PFSK-1 (cell line): Measurements from ENCODE around the gene STAT3.

ENCODE experiments used
- FOXP2 ChIP-seq: optimal IDR thresholded peaks from 2 replicates; pipeline ENCODE3; 2011; ENCODE audit warnings: borderline replicate concordance, control low read depth, inconsistent platforms; ENCODE audit not compliant: insufficient read depth; ENCODE audit errors: extremely low read length, extremely low read depth
- POLR2AphosphoS5 ChIP-seq: IDR thresholded peaks from 2 replicates; pipeline ENCODE4 v1.6.1; 2012; ENCODE audit warnings: low read depth, mild to moderate bottlenecking, control low read depth, low read length, moderate library complexity
- SIN3A ChIP-seq: IDR thresholded peaks from 2 replicates; pipeline ENCODE4 v1.6.1; 2012; ENCODE audit warnings: mild to moderate bottlenecking, low read length, moderate library complexity, borderline replicate concordance; ENCODE audit not compliant: insufficient read depth
- TAF1 ChIP-seq: IDR thresholded peaks from 2 replicates; pipeline ENCODE4 v1.6.1; 2012; ENCODE audit warnings: low read length, control low read depth, borderline replicate concordance; ENCODE audit not compliant: insufficient read depth
- TF ChIP-seq, protein P1 (sequence below), 2 experiments: IDR thresholded peaks; 2 replicates each; pipeline versions ENCODE4 v1.6.1 to v1.8.0; 2011 to 2012; ENCODE audit warnings: low read depth in 2 of 2, low read length in 2 of 2, control low read depth in 1 of 2, inconsistent platforms in 1 of 2, mild to moderate bottlenecking in 1 of 2, moderate library complexity in 1 of 2; ENCODE audit not compliant: insufficient read depth in 1 of 2

Gene STAT3

DNA sequence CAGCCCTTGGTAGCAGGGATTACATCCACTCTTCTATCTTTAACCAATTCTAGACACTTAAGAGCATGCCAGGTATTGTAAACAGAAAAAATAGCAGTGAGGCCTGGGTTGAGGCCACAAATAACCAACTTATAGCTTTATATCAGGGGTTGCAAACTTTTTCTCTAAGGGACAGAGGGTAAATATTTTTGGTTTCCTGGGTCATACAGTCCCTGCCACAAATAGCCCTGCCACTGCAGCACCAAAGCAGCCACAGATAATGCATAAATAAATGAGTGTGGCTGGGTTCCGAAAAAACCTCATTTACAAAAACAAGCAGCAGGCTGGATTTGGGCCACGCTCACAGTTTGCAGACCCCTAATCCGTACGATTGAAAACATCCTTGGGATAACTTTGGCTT, 46.7 kb downstream of the STAT3 start:
- TF ChIP-seq SIN3A (no peak), TAF1 (no peak), POLR2AphosphoS5 (no peak), FOXP2 (no peak)
- TF ChIP-seq, protein P1, sequence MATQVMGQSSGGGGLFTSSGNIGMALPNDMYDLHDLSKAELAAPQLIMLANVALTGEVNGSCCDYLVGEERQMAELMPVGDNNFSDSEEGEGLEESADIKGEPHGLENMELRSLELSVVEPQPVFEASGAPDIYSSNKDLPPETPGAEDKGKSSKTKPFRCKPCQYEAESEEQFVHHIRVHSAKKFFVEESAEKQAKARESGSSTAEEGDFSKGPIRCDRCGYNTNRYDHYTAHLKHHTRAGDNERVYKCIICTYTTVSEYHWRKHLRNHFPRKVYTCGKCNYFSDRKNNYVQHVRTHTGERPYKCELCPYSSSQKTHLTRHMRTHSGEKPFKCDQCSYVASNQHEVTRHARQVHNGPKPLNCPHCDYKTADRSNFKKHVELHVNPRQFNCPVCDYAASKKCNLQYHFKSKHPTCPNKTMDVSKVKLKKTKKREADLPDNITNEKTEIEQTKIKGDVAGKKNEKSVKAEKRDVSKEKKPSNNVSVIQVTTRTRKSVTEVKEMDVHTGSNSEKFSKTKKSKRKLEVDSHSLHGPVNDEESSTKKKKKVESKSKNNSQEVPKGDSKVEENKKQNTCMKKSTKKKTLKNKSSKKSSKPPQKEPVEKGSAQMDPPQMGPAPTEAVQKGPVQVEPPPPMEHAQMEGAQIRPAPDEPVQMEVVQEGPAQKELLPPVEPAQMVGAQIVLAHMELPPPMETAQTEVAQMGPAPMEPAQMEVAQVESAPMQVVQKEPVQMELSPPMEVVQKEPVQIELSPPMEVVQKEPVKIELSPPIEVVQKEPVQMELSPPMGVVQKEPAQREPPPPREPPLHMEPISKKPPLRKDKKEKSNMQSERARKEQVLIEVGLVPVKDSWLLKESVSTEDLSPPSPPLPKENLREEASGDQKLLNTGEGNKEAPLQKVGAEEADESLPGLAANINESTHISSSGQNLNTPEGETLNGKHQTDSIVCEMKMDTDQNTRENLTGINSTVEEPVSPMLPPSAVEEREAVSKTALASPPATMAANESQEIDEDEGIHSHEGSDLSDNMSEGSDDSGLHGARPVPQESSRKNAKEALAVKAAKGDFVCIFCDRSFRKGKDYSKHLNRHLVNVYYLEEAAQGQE (IDR thresholded peaks at IDR 0.05; ENCODE audit: insufficient read depth in 1 of 2, low read depth in 2 of 2, low read length in 2 of 2) = no peak

DNA sequence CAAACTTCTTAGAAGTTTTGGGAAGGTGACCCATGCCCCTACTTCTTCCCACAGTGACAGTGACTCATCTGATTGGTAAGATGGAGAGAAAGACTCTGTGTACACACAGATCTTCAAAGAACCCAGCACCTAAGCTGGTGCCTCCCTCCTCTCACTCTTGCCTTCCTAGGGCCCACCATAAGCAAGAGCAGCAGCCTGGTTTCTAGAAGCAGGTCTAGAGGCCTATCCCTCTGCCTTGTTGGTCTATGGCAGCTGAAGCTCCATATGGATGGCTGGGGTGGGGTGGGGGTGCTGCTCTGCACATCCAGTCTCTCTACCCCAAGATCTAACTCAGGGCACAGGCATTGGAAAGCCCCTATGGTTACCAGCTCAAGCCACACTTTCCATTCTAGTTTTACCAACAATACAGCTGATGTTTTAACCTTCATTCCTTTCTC, 47.5 kb downstream of the STAT3 start:
- TF ChIP-seq POLR2AphosphoS5 (no peak), FOXP2 (no peak), TAF1 (no peak), SIN3A (no peak)
- TF ChIP-seq, protein P1 (IDR thresholded peaks at IDR 0.05; ENCODE audit: insufficient read depth in 1 of 2, low read depth in 2 of 2, low read length in 2 of 2) = no peak

DNA sequence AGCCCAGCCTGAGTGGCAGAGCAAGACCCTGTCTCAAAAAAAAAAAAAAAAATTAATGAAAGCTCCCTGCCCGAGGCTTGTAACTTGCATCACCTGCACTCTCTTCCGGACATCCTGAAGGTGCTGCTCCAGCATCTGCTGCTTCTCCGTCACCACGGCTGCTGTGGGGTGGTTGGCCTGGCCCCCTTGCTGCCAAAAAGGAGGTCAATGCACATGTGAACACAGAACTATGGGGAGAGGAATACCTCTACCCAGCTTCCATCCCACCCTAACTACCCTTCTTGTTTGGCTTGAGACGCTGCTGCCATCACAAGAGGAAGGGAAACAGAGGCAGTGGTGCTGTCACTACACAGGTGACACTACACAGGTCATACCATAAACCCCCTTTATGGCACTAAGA, 49.0 kb downstream of the STAT3 start:
- TF ChIP-seq FOXP2 (no peak), SIN3A (no peak)

DNA sequence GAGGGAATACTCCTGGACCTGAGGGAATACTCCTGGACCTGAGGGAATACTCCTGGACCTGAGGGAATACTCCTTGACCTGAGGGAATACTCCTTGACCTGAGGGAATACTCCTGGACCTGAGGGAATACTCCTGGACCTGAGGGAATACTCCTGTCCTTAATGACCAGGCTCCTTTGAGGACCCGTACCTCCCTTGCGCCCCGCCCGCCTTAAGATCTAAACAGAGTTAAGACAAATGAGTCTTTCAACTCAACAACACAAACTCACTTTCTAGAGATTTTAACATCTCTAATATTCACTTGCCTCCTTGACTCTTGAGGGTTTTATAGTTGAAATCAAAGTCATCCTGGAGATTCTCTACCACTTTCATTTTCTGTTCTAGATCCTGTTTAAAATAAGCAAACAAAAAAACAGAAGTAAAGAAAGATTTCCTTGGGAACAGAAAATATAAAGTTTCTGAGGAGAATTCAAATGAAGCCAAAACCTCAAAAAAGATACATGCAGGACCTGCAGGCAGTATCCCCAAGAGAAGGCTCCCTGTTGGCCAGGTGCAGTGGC, 49.7 kb downstream of the STAT3 start:
- TF ChIP-seq, protein P1 (IDR thresholded peaks at IDR 0.05; ENCODE audit: insufficient read depth in 1 of 2, low read depth in 2 of 2, low read length in 2 of 2) = no peak
- no peak for TF ChIP-seq TAF1

DNA sequence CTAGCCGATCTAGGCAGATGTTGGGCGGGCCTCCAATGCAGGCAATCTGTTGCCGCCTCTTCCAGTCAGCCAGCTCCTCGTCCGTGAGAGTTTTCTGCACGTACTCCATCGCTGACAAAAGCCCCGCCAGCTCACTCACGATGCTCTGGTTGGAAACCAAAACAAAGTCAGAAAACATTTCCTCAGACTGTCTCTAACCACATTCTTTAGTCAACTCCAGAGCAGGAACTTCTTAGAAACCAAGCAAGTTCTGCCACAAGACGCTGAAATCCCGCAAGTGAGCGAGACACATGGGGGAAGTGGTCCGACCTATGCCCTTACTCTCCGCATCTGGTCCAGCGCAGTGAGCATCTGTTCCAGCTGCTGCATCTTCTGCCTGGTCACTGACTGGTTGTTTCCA, 50.8 kb downstream of the STAT3 start:
- TF ChIP-seq, protein P1 (IDR thresholded peaks at IDR 0.05; ENCODE audit: insufficient read depth in 1 of 2, low read depth in 2 of 2, low read length in 2 of 2) = no peak
- no peak for TF ChIP-seq FOXP2

DNA sequence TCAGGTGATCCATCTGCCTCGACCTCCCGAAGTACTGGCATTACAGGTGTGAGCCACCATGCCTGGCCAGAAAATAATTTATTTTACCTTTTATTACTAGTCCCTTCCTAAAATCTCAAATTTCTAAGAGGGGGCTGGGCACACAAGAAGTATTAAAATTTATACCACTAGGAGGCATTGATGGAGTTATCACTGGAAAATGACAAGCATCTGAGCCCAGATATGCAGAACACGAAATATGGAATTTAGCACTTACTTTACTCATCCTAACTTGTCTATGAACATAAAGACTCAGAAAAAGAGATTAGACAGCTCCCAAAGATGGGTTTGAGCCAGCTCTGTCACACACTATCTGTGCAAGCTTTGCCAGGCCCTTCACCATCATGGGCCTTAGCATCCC, 53.6 kb downstream of the STAT3 start:
- TF ChIP-seq TAF1 = no peak
- TF ChIP-seq, protein P1 (IDR thresholded peaks at IDR 0.05; ENCODE audit: insufficient read depth in 1 of 2, low read depth in 2 of 2, low read length in 2 of 2) = no peak
- no peak for TF ChIP-seq SIN3A
- TF ChIP-seq FOXP2 = no peak
- TF ChIP-seq POLR2AphosphoS5 = no peak
